ENCODE results near the gene SDC1.

The SDC1 gene

DNA sequence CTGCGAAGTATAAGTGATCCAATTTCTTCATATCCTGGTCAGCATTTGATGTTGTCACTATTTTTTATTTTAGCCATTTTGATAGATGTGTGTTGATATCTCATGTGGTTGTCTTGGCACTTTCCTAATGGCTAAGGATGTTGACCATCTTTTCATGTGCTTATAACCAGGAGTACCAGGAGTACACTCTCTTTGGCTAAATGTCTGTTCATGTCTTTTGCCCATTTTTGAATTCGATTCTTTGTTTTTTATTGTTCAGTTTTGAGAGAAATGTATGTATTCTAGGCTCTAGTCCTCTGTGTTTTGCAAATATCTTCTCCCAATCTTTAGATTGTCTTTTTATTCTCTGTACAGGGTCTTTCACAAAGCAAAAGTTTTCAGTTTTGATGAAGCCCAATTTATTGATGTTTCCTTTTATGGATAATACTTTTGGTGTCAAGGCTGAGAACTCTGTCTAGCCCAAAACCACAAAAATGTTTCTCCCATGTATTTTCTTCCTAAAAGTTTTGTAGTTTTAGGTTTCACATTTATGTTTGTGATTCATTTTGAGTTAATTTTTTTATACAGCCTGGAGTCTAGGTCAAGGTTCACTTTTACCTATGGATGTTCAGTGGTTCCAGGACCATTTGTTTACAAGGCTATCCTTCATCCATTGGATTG lies 65.4 kb downstream of the SDC1 start:
- TF ChIP-seq ZBTB7A (IDR thresholded peaks at IDR 0.05; ENCODE audit: low read depth) (no peak), CREB1 (IDR thresholded peaks at IDR 0.05; ENCODE audit: low read depth) (no peak), CEBPB (IDR thresholded peaks at IDR 0.05) (no peak), TEAD4 (IDR thresholded peaks at IDR 0.05) (no peak), EP300 (IDR thresholded peaks at IDR 0.05; ENCODE audit: borderline replicate concordance) (no peak), EGR1 (IDR thresholded peaks at IDR 0.05) (no peak), YY1 (IDR thresholded peaks at IDR 0.05; ENCODE audit: low read depth) (no peak), TCF12 (IDR thresholded peaks at IDR 0.05; ENCODE audit: low read depth) (no peak), NFIC (IDR thresholded peaks at IDR 0.05) (no peak), TAF1 (IDR thresholded peaks at IDR 0.05; ENCODE audit: low read depth) (no peak), FOXM1 (IDR thresholded peaks at IDR 0.05; ENCODE audit: borderline replicate concordance, low read depth) (no peak), RAD21 (IDR thresholded peaks at IDR 0.05; ENCODE audit: low read depth) (no peak)
- TF ChIP-seq, protein P1, sequence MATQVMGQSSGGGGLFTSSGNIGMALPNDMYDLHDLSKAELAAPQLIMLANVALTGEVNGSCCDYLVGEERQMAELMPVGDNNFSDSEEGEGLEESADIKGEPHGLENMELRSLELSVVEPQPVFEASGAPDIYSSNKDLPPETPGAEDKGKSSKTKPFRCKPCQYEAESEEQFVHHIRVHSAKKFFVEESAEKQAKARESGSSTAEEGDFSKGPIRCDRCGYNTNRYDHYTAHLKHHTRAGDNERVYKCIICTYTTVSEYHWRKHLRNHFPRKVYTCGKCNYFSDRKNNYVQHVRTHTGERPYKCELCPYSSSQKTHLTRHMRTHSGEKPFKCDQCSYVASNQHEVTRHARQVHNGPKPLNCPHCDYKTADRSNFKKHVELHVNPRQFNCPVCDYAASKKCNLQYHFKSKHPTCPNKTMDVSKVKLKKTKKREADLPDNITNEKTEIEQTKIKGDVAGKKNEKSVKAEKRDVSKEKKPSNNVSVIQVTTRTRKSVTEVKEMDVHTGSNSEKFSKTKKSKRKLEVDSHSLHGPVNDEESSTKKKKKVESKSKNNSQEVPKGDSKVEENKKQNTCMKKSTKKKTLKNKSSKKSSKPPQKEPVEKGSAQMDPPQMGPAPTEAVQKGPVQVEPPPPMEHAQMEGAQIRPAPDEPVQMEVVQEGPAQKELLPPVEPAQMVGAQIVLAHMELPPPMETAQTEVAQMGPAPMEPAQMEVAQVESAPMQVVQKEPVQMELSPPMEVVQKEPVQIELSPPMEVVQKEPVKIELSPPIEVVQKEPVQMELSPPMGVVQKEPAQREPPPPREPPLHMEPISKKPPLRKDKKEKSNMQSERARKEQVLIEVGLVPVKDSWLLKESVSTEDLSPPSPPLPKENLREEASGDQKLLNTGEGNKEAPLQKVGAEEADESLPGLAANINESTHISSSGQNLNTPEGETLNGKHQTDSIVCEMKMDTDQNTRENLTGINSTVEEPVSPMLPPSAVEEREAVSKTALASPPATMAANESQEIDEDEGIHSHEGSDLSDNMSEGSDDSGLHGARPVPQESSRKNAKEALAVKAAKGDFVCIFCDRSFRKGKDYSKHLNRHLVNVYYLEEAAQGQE (IDR thresholded peaks at IDR 0.05; ENCODE audit: low read depth) = no peak
- TF ChIP-seq, protein P2, sequence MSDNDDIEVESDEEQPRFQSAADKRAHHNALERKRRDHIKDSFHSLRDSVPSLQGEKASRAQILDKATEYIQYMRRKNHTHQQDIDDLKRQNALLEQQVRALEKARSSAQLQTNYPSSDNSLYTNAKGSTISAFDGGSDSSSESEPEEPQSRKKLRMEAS (IDR thresholded peaks at IDR 0.05) = no peak
- TF ChIP-seq, protein P3, sequence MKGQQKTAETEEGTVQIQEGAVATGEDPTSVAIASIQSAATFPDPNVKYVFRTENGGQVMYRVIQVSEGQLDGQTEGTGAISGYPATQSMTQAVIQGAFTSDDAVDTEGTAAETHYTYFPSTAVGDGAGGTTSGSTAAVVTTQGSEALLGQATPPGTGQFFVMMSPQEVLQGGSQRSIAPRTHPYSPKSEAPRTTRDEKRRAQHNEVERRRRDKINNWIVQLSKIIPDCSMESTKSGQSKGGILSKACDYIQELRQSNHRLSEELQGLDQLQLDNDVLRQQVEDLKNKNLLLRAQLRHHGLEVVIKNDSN (IDR thresholded peaks at IDR 0.05) = no peak

DNA sequence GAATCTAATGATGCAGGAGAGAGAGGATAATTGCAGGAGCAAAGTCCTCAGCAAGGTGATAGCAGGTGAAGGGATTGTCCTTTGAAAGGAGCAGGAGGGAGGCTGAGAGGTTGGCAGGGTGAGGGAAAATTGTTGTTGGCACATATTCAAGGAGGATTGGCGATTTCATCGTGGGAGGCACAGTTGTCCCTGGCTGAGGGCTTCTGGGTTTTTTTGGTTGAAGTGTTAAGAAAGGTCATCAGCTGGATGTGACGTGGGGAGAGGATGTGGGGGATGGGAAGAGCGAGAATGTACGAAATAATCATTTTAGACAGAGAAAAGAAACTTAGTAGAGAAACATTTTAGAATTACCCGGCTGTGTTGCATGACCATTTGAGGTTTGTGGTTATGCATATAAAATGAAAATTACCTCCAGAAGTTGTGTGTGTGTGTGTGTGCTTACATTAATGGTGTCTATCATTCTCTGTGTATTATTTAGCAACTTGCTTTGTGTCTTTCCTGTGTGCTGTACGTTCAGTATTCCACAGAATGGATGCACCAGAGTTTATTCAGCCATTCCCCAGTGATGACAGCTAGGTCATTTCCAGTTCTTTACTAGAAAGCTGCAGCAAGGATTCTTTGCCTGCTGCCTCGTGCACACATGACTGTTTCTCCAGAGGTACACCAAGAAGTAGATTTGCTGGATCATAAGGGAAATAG lies 67.6 kb downstream of the SDC1 start:
- TF ChIP-seq FOXM1 (IDR thresholded peaks at IDR 0.05; ENCODE audit: borderline replicate concordance, low read depth) (no peak), ZBTB7A (IDR thresholded peaks at IDR 0.05; ENCODE audit: low read depth) (no peak), TCF12 (IDR thresholded peaks at IDR 0.05; ENCODE audit: low read depth) (no peak), EP300 (IDR thresholded peaks at IDR 0.05; ENCODE audit: borderline replicate concordance) (no peak), RAD21 (IDR thresholded peaks at IDR 0.05; ENCODE audit: low read depth) (no peak), EGR1 (IDR thresholded peaks at IDR 0.05) (no peak), TEAD4 (IDR thresholded peaks at IDR 0.05) (no peak), CREB1 (IDR thresholded peaks at IDR 0.05; ENCODE audit: low read depth) (no peak), YY1 (IDR thresholded peaks at IDR 0.05; ENCODE audit: low read depth) (no peak), NFIC (IDR thresholded peaks at IDR 0.05) (no peak), TAF1 (IDR thresholded peaks at IDR 0.05; ENCODE audit: low read depth) (no peak), CEBPB (IDR thresholded peaks at IDR 0.05) (no peak)
- TF ChIP-seq, protein P1 (IDR thresholded peaks at IDR 0.05; ENCODE audit: low read depth) = no peak
- TF ChIP-seq, protein P2 (IDR thresholded peaks at IDR 0.05) = no peak
- TF ChIP-seq, protein P3 (IDR thresholded peaks at IDR 0.05) = no peak

DNA sequence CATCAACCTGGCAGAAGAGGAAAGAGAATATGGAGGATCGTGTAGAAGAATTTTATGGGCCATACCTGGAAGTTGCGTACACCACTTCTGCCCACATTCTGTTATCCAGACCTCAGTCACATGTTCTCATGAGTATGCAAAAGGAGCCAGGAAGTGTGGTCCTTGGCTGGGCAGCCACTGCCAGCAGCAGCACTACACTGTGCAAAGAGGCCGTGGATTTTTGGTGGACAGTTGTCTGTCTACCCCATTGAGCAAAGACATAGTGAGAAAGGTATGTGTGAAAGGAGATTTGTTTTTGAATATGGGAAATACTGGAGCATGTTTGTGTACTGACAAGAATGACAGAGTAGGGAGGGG lies 68.1 kb downstream of the SDC1 start:
- TF ChIP-seq EP300 (IDR thresholded peaks at IDR 0.05; ENCODE audit: borderline replicate concordance) (no peak), FOXM1 (IDR thresholded peaks at IDR 0.05; ENCODE audit: borderline replicate concordance, low read depth) (no peak), EGR1 (IDR thresholded peaks at IDR 0.05) (no peak), CREB1 (IDR thresholded peaks at IDR 0.05; ENCODE audit: low read depth) (no peak), NFIC (IDR thresholded peaks at IDR 0.05) (no peak), TCF12 (IDR thresholded peaks at IDR 0.05; ENCODE audit: low read depth) (no peak), CEBPB (IDR thresholded peaks at IDR 0.05) (no peak), YY1 (IDR thresholded peaks at IDR 0.05; ENCODE audit: low read depth) (no peak)
- TF ChIP-seq, protein P1 (IDR thresholded peaks at IDR 0.05; ENCODE audit: low read depth) = no peak
